GM12865 (cell line): ENCODE results near the gene EBF3.

Experiments used
- DNase-seq: peaks from one replicate; pipeline ENCODE4 v3.0.0; 2010; ENCODE audit warnings: low read depth
- H3K4me3 ChIP-seq: 2 replicates; pipeline ENCODE4 v1.5.1; 2011; ENCODE audit warnings: mild to moderate bottlenecking, low read depth, low read length, control low read depth
- TF ChIP-seq, protein P1 (sequence below): IDR thresholded peaks from 2 replicates; pipeline ENCODE4 v1.5.1; 2011; ENCODE audit warnings: low read length, control low read depth, low read depth, inconsistent platforms; ENCODE audit not compliant: insufficient read depth; ENCODE audit errors: missing control alignments

Gene EBF3

GRCh38 chr10:129883029-129883428 lies 81.0 kb downstream of the EBF3 start:
- no peak overlapping the region for H3K4me3 ChIP-seq
- no peak for DNase-seq
- TF ChIP-seq, protein P1, sequence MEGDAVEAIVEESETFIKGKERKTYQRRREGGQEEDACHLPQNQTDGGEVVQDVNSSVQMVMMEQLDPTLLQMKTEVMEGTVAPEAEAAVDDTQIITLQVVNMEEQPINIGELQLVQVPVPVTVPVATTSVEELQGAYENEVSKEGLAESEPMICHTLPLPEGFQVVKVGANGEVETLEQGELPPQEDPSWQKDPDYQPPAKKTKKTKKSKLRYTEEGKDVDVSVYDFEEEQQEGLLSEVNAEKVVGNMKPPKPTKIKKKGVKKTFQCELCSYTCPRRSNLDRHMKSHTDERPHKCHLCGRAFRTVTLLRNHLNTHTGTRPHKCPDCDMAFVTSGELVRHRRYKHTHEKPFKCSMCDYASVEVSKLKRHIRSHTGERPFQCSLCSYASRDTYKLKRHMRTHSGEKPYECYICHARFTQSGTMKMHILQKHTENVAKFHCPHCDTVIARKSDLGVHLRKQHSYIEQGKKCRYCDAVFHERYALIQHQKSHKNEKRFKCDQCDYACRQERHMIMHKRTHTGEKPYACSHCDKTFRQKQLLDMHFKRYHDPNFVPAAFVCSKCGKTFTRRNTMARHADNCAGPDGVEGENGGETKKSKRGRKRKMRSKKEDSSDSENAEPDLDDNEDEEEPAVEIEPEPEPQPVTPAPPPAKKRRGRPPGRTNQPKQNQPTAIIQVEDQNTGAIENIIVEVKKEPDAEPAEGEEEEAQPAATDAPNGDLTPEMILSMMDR = no peak

GRCh38 chr10:129882291-129883010 lies 81.6 kb downstream of the EBF3 start:
- TF ChIP-seq, protein P1 = no peak
- no peak for DNase-seq
- no peak overlapping the region for H3K4me3 ChIP-seq

GRCh38 chr10:129881641-129882040 lies 82.4 kb downstream of the EBF3 start:
- DNase-seq = no peak
- H3K4me3 ChIP-seq = no peak overlapping the region
- TF ChIP-seq, protein P1 = no peak

DNA sequence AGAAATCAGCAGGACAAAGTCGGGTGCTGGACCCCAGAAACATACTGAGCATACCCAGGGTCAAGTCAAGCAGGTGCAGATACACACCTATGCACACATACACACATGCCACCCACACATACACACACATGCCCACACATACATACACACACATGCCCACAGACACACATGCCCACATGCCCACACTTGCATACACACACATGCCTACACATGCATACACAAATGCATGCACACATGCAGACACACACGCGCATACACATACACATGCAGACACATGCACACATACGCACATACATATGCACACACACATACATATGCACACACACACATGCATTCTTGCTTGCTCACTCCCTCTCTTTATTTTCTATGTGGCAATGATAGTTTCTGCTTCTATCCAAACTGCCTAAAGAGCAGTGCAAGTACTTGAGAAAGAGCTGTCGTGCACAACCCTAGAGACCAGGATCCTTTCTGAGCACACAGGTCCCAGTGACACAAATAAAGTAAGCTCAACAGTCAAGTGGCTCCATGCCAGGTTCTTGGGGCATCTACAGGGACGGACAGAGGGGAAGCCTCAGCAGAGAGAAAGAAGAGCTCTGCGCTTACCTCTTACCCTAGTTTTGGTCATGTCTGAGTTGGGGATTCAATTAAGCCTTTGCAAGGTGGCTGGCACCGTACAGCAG lies 83.7 kb downstream of the EBF3 start:
- DNase-seq = no peak
- no peak overlapping the region for H3K4me3 ChIP-seq
- TF ChIP-seq, protein P1 = no peak

DNA sequence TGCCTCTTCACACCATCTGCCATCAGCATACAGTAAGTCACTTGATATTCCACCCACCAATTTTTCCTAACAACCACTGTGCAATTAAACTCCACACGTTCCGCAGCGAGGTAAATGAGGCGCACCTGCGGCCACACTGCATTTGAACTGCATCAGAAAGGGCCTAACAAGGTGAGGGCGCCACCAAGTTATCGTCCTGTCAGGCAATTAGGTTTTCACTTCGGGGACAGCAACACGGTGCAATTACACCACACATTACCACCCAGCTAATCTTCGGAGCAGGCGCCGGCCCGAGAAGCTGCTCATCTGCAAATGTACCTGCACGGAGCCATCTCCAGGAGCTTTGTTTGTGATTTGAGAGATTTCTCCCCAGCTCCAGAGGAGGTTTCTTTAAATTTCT lies 84.4 kb downstream of the EBF3 start:
- DNase-seq = no peak
- TF ChIP-seq, protein P1 = no peak

DNA sequence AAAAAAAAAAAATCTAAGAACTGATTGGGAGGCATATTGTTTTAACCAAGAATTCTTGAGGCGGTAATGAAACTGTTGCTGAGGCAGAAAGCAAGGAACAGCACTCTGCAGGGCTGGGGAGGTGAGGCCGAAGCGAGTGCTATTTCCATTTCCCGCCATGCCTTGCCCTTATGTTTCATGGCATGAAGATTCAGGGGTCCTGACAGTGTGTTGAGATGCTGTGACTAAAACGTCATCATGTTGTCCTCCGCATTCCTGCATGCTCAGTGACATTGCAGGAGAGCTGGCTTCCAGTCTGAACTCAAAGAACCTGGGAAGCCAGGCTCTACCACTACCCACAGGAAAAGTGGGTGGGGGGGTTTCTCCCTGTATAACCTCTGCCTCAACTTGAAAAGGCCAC lies 85.2 kb downstream of the EBF3 start:
- TF ChIP-seq, protein P1 = no peak
- H3K4me3 ChIP-seq = no peak overlapping the region
- DNase-seq = no peak

More for the DNA sequence above, 84.4 kb downstream of the EBF3 start:
- H3K4me3 ChIP-seq = no peak overlapping the region
